HEK293 (cell line): Measurements from ENCODE around the gene ALOXE3.

Source experiments
- BCL11B ChIP-seq: fragments of 450-650 bp; formaldehyde crosslinking; IDR thresholded peaks from 2 replicates; pipeline ENCODE4 v1.5.1; 2016; ENCODE audit warnings: low read depth, missing biosample characterization, missing genetic modification characterization
- GFI1B ChIP-seq: fragments of 450-650 bp; formaldehyde crosslinking; IDR thresholded peaks from 2 replicates; pipeline ENCODE4 v1.5.1; 2016; ENCODE audit warnings: missing biosample characterization, missing genetic modification characterization
- KLF7 ChIP-seq: fragments of 450-650 bp; formaldehyde crosslinking; IDR thresholded peaks from 2 replicates; pipeline ENCODE4 v1.5.1; 2016; ENCODE audit warnings: missing biosample characterization, missing genetic modification characterization, borderline replicate concordance
- MZF1 ChIP-seq: fragments of 450-650 bp; formaldehyde crosslinking; IDR thresholded peaks from 2 replicates; pipeline ENCODE4 v1.5.1; 2017; ENCODE audit warnings: missing biosample characterization, missing genetic modification characterization, borderline replicate concordance
- OVOL3 ChIP-seq: fragments of 450-650 bp; formaldehyde crosslinking; IDR thresholded peaks from 2 replicates; pipeline ENCODE4 v1.5.1; 2016; ENCODE audit warnings: missing biosample characterization, missing genetic modification characterization
- SCRT2 ChIP-seq: fragments of 450-650 bp; formaldehyde crosslinking; IDR thresholded peaks from 2 replicates; pipeline ENCODE4 v1.5.1; 2016; ENCODE audit warnings: missing biosample characterization, missing genetic modification characterization
- YY2 ChIP-seq: fragments of 450-650 bp; formaldehyde crosslinking; IDR thresholded peaks from 2 replicates; pipeline ENCODE4 v1.5.1; 2016; ENCODE audit warnings: missing biosample characterization, missing genetic modification characterization
- ZBTB21 ChIP-seq: fragments of 450-650 bp; formaldehyde crosslinking; IDR thresholded peaks from 2 replicates; pipeline ENCODE4 v1.5.1; 2017; ENCODE audit warnings: missing biosample characterization, missing genetic modification characterization
- ZIC2 ChIP-seq: fragments of 450-650 bp; formaldehyde crosslinking; IDR thresholded peaks from 2 replicates; pipeline ENCODE4 v1.5.1; 2016; ENCODE audit warnings: missing biosample characterization, missing genetic modification characterization
- ZNF114 ChIP-seq: fragments of 450-650 bp; formaldehyde crosslinking; IDR thresholded peaks from 2 replicates; pipeline ENCODE4 v1.5.0; 2017; ENCODE audit warnings: missing biosample characterization, missing genetic modification characterization
- ZNF121 ChIP-seq: fragments of 450-650 bp; formaldehyde crosslinking; IDR thresholded peaks from 2 replicates; pipeline ENCODE4 v1.5.1; 2016; ENCODE audit warnings: missing biosample characterization, missing genetic modification characterization
- ZNF175 ChIP-seq: fragments of 450-650 bp; formaldehyde crosslinking; IDR thresholded peaks from 2 replicates; pipeline ENCODE4 v1.5.1; 2016; ENCODE audit warnings: missing biosample characterization, missing genetic modification characterization
- ZNF184 ChIP-seq: fragments of 450-650 bp; IDR thresholded peaks from 2 replicates; pipeline ENCODE4 v1.5.1; 2018; ENCODE audit warnings: missing biosample characterization, mild to moderate bottlenecking, missing genetic modification characterization
- ZNF341 ChIP-seq: fragments of 450-650 bp; formaldehyde crosslinking; IDR thresholded peaks from 2 replicates; pipeline ENCODE4; 2016; ENCODE audit warnings: low read depth, missing biosample characterization, missing genetic modification characterization
- ZNF366 ChIP-seq: fragments of 450-650 bp; formaldehyde crosslinking; conservative IDR thresholded peaks from 2 replicates; pipeline ENCODE4 v1.5.1; 2016; ENCODE audit warnings: missing biosample characterization, missing genetic modification characterization
- ZNF391 ChIP-seq: fragments of 450-650 bp; formaldehyde crosslinking; IDR thresholded peaks from 2 replicates; pipeline ENCODE4 v1.5.1; 2016; ENCODE audit warnings: low read depth, missing biosample characterization, missing genetic modification characterization, borderline replicate concordance
- ZNF394 ChIP-seq: fragments of 450-650 bp; formaldehyde crosslinking; IDR thresholded peaks from 2 replicates; pipeline ENCODE4 v1.5.1; 2016; ENCODE audit warnings: missing biosample characterization, missing genetic modification characterization, mild to moderate bottlenecking, moderate library complexity, borderline replicate concordance
- ZNF433 ChIP-seq: fragments of 450-650 bp; formaldehyde crosslinking; IDR thresholded peaks from 2 replicates; pipeline ENCODE4 v1.5.1; 2016; ENCODE audit warnings: missing biosample characterization, missing genetic modification characterization, low read depth
- ZNF473 ChIP-seq: fragments of 450-650 bp; formaldehyde crosslinking; IDR thresholded peaks from 2 replicates; pipeline ENCODE4 v1.5.1; 2017; ENCODE audit warnings: missing biosample characterization, missing genetic modification characterization
- ZNF510 ChIP-seq: fragments of 450-650 bp; formaldehyde crosslinking; IDR thresholded peaks from 2 replicates; pipeline ENCODE4 v1.5.1; 2018; ENCODE audit warnings: mild to moderate bottlenecking, missing genetic modification characterization, missing biosample characterization; ENCODE audit not compliant: insufficient replicate concordance
- ZNF629 ChIP-seq: fragments of 450-650 bp; formaldehyde crosslinking; IDR thresholded peaks from 2 replicates; pipeline ENCODE4 v1.5.1; 2017; ENCODE audit warnings: missing biosample characterization, missing genetic modification characterization
- ZNF660 ChIP-seq: fragments of 450-650 bp; IDR thresholded peaks from 2 replicates; pipeline ENCODE4 v1.5.1; 2018; ENCODE audit warnings: missing biosample characterization, mild to moderate bottlenecking, missing genetic modification characterization
- ZNF677 ChIP-seq: fragments of 450-650 bp; IDR thresholded peaks from 2 replicates; pipeline ENCODE4 v1.5.0; 2018; ENCODE audit warnings: missing biosample characterization, mild to moderate bottlenecking, missing genetic modification characterization, moderate library complexity
- ZNF704 ChIP-seq: fragments of 450-650 bp; formaldehyde crosslinking; IDR thresholded peaks from 2 replicates; pipeline ENCODE4 v1.5.1; 2016; ENCODE audit warnings: missing biosample characterization, missing genetic modification characterization
- ZNF792 ChIP-seq: fragments of 450-650 bp; formaldehyde crosslinking; IDR thresholded peaks from 2 replicates; pipeline ENCODE4 v1.5.1; 2016; ENCODE audit warnings: missing biosample characterization, missing genetic modification characterization
- ZSCAN30 ChIP-seq: fragments of 450-650 bp; IDR thresholded peaks from 2 replicates; pipeline ENCODE4 v1.5.1; 2018; ENCODE audit warnings: missing biosample characterization, mild to moderate bottlenecking, missing genetic modification characterization, moderate library complexity
- TF ChIP-seq, protein P1 (sequence below): fragments of 450-650 bp; formaldehyde crosslinking; IDR thresholded peaks from 2 replicates; pipeline ENCODE4 v1.5.1; 2016; ENCODE audit warnings: missing biosample characterization, missing genetic modification characterization
- TF ChIP-seq, protein P2 (sequence below): fragments of 450-650 bp; formaldehyde crosslinking; IDR thresholded peaks from 2 replicates; pipeline ENCODE4 v1.5.0; 2017; ENCODE audit warnings: missing biosample characterization, missing genetic modification characterization, borderline replicate concordance
- TF ChIP-seq, protein P3 (sequence below): fragments of 450-650 bp; formaldehyde crosslinking; IDR thresholded peaks from 2 replicates; pipeline ENCODE4 v1.5.1; 2017; ENCODE audit warnings: missing biosample characterization, missing genetic modification characterization
- TF ChIP-seq, protein P4 (sequence below): fragments of 450-650 bp; formaldehyde crosslinking; IDR thresholded peaks from 2 replicates; pipeline ENCODE4; 2016; ENCODE audit warnings: missing biosample characterization, missing genetic modification characterization
- TF ChIP-seq, protein P5 (sequence below): fragments of 450-650 bp; formaldehyde crosslinking; IDR thresholded peaks from 2 replicates; pipeline ENCODE4 v1.5.1; 2016; ENCODE audit warnings: missing biosample characterization, missing genetic modification characterization

Gene ALOXE3

DNA sequence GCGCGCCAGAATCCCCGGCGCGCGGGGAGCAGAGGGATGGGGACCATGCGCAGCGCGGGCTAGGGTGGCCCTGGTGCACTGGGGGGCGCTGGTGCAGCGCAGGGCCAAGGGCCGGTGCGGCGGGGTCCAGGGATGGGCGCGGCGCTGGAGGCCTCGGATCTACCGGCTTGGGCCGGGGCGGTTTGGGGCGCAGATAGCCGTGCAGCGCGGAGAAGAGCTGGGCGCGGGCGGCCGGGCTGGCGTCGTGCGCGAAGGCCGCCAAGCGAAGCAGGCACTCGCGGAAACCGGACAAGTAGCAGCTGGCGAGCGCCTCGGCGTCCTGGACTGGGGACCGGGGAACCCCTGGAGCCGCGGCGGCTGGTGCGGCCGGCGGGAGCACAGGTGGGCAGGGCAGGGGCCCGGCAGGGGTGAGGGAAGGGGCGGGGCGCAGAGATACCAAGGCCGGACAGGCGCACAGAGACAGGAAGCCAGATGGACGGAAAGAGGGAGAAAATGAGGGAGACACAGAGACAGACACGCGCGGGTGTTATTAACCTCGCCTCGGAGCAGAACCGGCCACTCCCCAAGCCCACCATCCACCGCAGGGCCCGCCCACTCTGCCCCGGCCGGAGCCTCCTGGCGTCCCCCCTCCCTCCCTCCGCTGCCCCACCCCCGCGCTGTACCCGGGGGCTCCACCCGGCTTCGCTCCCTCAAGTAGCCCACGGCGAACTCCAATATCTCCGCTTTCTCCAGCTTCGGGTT lies 3.5 kb upstream of the ALOXE3 start (continued):
- TF ChIP-seq ZNF394 (tag by site-specific recombination) (no peak), YY2 (tag by site-specific recombination) (no peak), ZNF114 (tag by site-specific recombination) (no peak), ZNF391 (tag by site-specific recombination) (no peak), ZNF366 (tag by site-specific recombination) (peak; percentile 79; the same call in 1 of the 2 replicates), ZNF473 (tag by site-specific recombination) (no peak), SCRT2 (peak; percentile 63; the same call in 1 of the 2 replicates), ZNF121 (tag by site-specific recombination) (no peak), ZNF677 (tag by site-specific recombination) (no peak), GFI1B (tag by site-specific recombination) (no peak), ZNF184 (no peak), MZF1 (tag by site-specific recombination) (peak; percentile 73), ZNF433 (tag by site-specific recombination) (no peak), ZNF704 (tag by site-specific recombination) (no peak), ZNF510 (tag by site-specific recombination) (no peak), ZNF341 (no peak), OVOL3 (no peak), BCL11B (peak; percentile 67), ZSCAN30 (tag by site-specific recombination) (peak; percentile 41; the same call in 1 of the 2 replicates), ZIC2 (peak; percentile 76), KLF7 (tag by site-specific recombination) (peak; percentile 61; the same call in 1 of the 2 replicates), ZNF792 (no peak), ZNF175 (tag by site-specific recombination) (no peak), ZNF660 (peak; percentile 78), ZNF629 (tag by site-specific recombination) (no peak; the same call in 1 of the 2 replicates), ZBTB21 (tag by site-specific recombination) (0 out of 2 replicates have a peak, but pooled peaks have one; percentile 11)
- TF ChIP-seq, protein P1, sequence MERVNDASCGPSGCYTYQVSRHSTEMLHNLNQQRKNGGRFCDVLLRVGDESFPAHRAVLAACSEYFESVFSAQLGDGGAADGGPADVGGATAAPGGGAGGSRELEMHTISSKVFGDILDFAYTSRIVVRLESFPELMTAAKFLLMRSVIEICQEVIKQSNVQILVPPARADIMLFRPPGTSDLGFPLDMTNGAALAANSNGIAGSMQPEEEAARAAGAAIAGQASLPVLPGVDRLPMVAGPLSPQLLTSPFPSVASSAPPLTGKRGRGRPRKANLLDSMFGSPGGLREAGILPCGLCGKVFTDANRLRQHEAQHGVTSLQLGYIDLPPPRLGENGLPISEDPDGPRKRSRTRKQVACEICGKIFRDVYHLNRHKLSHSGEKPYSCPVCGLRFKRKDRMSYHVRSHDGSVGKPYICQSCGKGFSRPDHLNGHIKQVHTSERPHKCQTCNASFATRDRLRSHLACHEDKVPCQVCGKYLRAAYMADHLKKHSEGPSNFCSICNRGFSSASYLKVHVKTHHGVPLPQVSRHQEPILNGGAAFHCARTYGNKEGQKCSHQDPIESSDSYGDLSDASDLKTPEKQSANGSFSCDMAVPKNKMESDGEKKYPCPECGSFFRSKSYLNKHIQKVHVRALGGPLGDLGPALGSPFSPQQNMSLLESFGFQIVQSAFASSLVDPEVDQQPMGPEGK (tag by site-specific recombination): no peak
- TF ChIP-seq, protein P2, sequence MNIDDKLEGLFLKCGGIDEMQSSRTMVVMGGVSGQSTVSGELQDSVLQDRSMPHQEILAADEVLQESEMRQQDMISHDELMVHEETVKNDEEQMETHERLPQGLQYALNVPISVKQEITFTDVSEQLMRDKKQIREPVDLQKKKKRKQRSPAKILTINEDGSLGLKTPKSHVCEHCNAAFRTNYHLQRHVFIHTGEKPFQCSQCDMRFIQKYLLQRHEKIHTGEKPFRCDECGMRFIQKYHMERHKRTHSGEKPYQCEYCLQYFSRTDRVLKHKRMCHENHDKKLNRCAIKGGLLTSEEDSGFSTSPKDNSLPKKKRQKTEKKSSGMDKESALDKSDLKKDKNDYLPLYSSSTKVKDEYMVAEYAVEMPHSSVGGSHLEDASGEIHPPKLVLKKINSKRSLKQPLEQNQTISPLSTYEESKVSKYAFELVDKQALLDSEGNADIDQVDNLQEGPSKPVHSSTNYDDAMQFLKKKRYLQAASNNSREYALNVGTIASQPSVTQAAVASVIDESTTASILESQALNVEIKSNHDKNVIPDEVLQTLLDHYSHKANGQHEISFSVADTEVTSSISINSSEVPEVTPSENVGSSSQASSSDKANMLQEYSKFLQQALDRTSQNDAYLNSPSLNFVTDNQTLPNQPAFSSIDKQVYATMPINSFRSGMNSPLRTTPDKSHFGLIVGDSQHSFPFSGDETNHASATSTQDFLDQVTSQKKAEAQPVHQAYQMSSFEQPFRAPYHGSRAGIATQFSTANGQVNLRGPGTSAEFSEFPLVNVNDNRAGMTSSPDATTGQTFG (tag by site-specific recombination): no peak
- TF ChIP-seq, protein P3, sequence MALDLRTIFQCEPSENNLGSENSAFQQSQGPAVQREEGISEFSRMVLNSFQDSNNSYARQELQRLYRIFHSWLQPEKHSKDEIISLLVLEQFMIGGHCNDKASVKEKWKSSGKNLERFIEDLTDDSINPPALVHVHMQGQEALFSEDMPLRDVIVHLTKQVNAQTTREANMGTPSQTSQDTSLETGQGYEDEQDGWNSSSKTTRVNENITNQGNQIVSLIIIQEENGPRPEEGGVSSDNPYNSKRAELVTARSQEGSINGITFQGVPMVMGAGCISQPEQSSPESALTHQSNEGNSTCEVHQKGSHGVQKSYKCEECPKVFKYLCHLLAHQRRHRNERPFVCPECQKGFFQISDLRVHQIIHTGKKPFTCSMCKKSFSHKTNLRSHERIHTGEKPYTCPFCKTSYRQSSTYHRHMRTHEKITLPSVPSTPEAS (tag by site-specific recombination): 0 out of 2 replicates have a peak, but pooled peaks have one; percentile 4
- TF ChIP-seq, protein P4, sequence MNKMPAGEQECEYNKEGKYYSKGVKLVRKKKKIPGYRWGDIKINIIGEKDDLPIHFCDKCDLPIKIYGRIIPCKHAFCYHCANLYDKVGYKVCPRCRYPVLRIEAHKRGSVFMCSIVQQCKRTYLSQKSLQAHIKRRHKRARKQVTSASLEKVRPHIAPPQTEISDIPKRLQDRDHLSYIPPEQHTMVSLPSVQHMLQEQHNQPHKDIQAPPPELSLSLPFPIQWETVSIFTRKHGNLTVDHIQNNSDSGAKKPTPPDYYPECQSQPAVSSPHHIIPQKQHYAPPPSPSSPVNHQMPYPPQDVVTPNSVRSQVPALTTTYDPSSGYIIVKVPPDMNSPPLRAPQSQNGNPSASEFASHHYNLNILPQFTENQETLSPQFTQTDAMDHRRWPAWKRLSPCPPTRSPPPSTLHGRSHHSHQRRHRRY (tag by site-specific recombination): no peak
- TF ChIP-seq, protein P5, sequence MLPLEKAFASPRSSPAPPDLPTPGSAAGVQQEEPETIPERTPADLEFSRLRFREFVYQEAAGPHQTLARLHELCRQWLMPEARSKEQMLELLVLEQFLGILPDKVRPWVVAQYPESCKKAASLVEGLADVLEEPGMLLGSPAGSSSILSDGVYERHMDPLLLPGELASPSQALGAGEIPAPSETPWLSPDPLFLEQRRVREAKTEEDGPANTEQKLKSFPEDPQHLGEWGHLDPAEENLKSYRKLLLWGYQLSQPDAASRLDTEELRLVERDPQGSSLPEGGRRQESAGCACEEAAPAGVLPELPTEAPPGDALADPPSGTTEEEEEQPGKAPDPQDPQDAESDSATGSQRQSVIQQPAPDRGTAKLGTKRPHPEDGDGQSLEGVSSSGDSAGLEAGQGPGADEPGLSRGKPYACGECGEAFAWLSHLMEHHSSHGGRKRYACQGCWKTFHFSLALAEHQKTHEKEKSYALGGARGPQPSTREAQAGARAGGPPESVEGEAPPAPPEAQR: no peak
